NCI-H2081 (cell line): ENCODE data around the gene TFEC.
"Not testable (repeated sequence)": the region's sequence is repeated elsewhere in the genome, so short reads cannot be mapped to it uniquely, and the experiment has no call there.

Experiments used
- DNase-seq, 2 experiments: peaks; one replicate each; lab custom pipeline; 2025; lab: John Stamatoyannopoulos, UW

Gene TFEC

GRCh38 chr7:115988401-115988800 lies 42.2 kb downstream of the TFEC start:
- DNase-seq, result no peak

- no peak for DNase-seq
Measured at GRCh38 chr7:115987486-115987885, 43.1 kb downstream of the TFEC start.

- DNase-seq, result no peak
Measured at GRCh38 chr7:115984105-115984504, 46.5 kb downstream of the TFEC start.

- no peak for DNase-seq
Measured at GRCh38 chr7:115980159-115980558, 50.4 kb downstream of the TFEC start.

- DNase-seq, result no peak
Measured at GRCh38 chr7:115976651-115977050, 53.9 kb downstream of the TFEC start.

GRCh38 chr7:115975766-115976165 lies 54.8 kb downstream of the TFEC start:
- DNase-seq, result no peak

- DNase-seq, result no peak
Measured at GRCh38 chr7:115973406-115973805, 57.2 kb downstream of the TFEC start.

- DNase-seq, result no peak
Measured at GRCh38 chr7:115971506-115971905, 59.1 kb downstream of the TFEC start.

GRCh38 chr7:115968596-115968995 lies 62.0 kb downstream of the TFEC start:
- DNase-seq, result no peak

- no peak for DNase-seq
Measured at GRCh38 chr7:115968171-115968570, 62.4 kb downstream of the TFEC start.

GRCh38 chr7:115965796-115966475 lies 64.6 kb downstream of the TFEC start:
- no peak for DNase-seq

- no peak for DNase-seq
Measured at GRCh38 chr7:115965236-115965635, 65.3 kb downstream of the TFEC start.

- DNase-seq, result no peak
Measured at GRCh38 chr7:115964799-115965198, 65.8 kb downstream of the TFEC start.

- DNase-seq, result no peak
Measured at GRCh38 chr7:115962340-115962739, 68.2 kb downstream of the TFEC start.

GRCh38 chr7:115953592-115954255 lies 76.8 kb downstream of the TFEC start:
- no peak for DNase-seq

GRCh38 chr7:115952832-115953231 lies 77.7 kb downstream of the TFEC start:
- DNase-seq, result no peak

- no peak for DNase-seq
Measured at GRCh38 chr7:115951547-115951946, 79.0 kb downstream of the TFEC start.

- DNase-seq, result no peak
Measured at GRCh38 chr7:115941703-115942268, 88.8 kb downstream of the TFEC start.

- no peak for DNase-seq
Measured at GRCh38 chr7:115940460-115941060, 90.0 kb downstream of the TFEC start.

- no peak for DNase-seq
Measured at GRCh38 chr7:115937960-115938359, 92.6 kb downstream of the TFEC start.

- DNase-seq, result no peak
Measured at GRCh38 chr7:115933471-115933870, 97.1 kb downstream of the TFEC start.

GRCh38 chr7:115932880-115933279 lies 97.7 kb downstream of the TFEC start:
- DNase-seq, result no peak

- not testable (repeated sequence) for DNase-seq
Measured at GRCh38 chr7:115930184-115930583, 100.4 kb downstream of the TFEC start.
